HEK293T (cell line): ENCODE measurements around the gene LRRC43.

Experiments used
- ARNT ChIP-seq: fragments of 450-650 bp; IDR thresholded peaks from 2 replicates; pipeline ENCODE4 v1.6.1; 2017; ENCODE audit warnings: mild to moderate bottlenecking
- BHLHE40 ChIP-seq: fragments of 450-650 bp; IDR thresholded peaks from 2 replicates; pipeline ENCODE4 v1.6.1; 2016; ENCODE audit warnings: mild to moderate bottlenecking, moderate library complexity, borderline replicate concordance
- CTBP1 ChIP-seq: fragments of 450-650 bp; IDR thresholded peaks from 2 replicates; pipeline ENCODE4 v1.6.1; 2016; ENCODE audit warnings: borderline replicate concordance
- ELF4 ChIP-seq: fragments of 450-650 bp; IDR thresholded peaks from 2 replicates; pipeline ENCODE4 v1.6.1; 2017; ENCODE audit warnings: antibody characterized with exemption
- FOXM1 ChIP-seq: fragments of 450-650 bp; IDR thresholded peaks from 2 replicates; pipeline ENCODE4 v1.6.1; 2017; ENCODE audit warnings: mild to moderate bottlenecking, borderline replicate concordance
- HDGF ChIP-seq: fragments of 450-650 bp; IDR thresholded peaks from 2 replicates; pipeline ENCODE4 v1.6.1; 2017; ENCODE audit warnings: antibody characterized with exemption, borderline replicate concordance
- L3MBTL2 ChIP-seq: fragments of 450-650 bp; conservative IDR thresholded peaks from 2 replicates; pipeline ENCODE4 v1.6.1; 2016; ENCODE audit warnings: mild to moderate bottlenecking
- LEF1 ChIP-seq: fragments of 450-650 bp; IDR thresholded peaks from 2 replicates; pipeline ENCODE4 v1.6.1; 2017; ENCODE audit warnings: mild to moderate bottlenecking, borderline replicate concordance
- NFRKB ChIP-seq: fragments of 450-650 bp; IDR thresholded peaks from 2 replicates; pipeline ENCODE4 v1.6.1; 2016; ENCODE audit warnings: mild to moderate bottlenecking, moderate library complexity
- SP1 ChIP-seq: fragments of 450-650 bp; IDR thresholded peaks from 2 replicates; pipeline ENCODE4 v1.6.1; 2017
- SUZ12 ChIP-seq: fragments of 450-650 bp; IDR thresholded peaks from 2 replicates; pipeline ENCODE4 v1.6.1; 2016; ENCODE audit warnings: mild to moderate bottlenecking
- TARDBP ChIP-seq: fragments of 450-650 bp; IDR thresholded peaks from 2 replicates; pipeline ENCODE4 v1.6.1; 2016
- ZNF384 ChIP-seq: fragments of 450-650 bp; IDR thresholded peaks from 2 replicates; pipeline ENCODE4 v1.6.1; 2016

- TF ChIP-seq ELF4 (no peak), BHLHE40 (no peak), HDGF (no peak), FOXM1 (no peak), LEF1 (no peak), ZNF384 (no peak), TARDBP (no peak), ARNT (no peak), SP1 (no peak), CTBP1 (no peak), NFRKB (no peak), SUZ12 (no peak), L3MBTL2 (no peak)
Observed at GRCh38 chr12:122185079-122185478, 2.2 kb downstream of the LRRC43 start.
